HUES64 (cell line): ENCODE data around the gene RHBG.

ENCODE experiments used
- H3K27ac ChIP-seq: 2 replicates; pipeline ENCODE4 v1.7.0; 2013; ENCODE audit warnings: low read depth, low read length, inconsistent platforms
- H3K27me3 ChIP-seq: 2 replicates; pipeline ENCODE4 v1.6.1; 2013; ENCODE audit warnings: mild to moderate bottlenecking, low read length; ENCODE audit not compliant: insufficient read depth
- H3K36me3 ChIP-seq: 2 replicates; pipeline ENCODE4 v1.6.1; 2013; ENCODE audit warnings: mild to moderate bottlenecking, low read length; ENCODE audit not compliant: insufficient read depth
- H3K4me1 ChIP-seq: 2 replicates; pipeline ENCODE4 v1.6.1; 2013; ENCODE audit warnings: mild to moderate bottlenecking, low read length, moderate library complexity; ENCODE audit not compliant: insufficient read depth
- H3K4me3 ChIP-seq: 2 replicates; pipeline ENCODE4 v1.5.1; 2013; ENCODE audit warnings: mild to moderate bottlenecking, low read length, moderate library complexity
- H3K9ac ChIP-seq: 2 replicates; pipeline ENCODE4 v1.6.1; 2013; ENCODE audit warnings: mild to moderate bottlenecking, low read depth, low read length
- H3K9me3 ChIP-seq: 2 replicates; pipeline ENCODE4 v1.6.1; 2013; ENCODE audit warnings: low read depth, low read length; ENCODE audit not compliant: insufficient read depth
- WGBS: fragments of 150-250, 120-280 bp; methylation state at CpG from one replicate; pipeline ENCODE4 v1.1.7; 2013; ENCODE audit warnings: missing lambda C conversion rate; 5-methylcytosine and 5-hydroxymethylcytosine counted together

The RHBG gene

GRCh38 chr1:156376958-156377919 is 8.2 kb downstream of the RHBG start:
- Histone ChIP-seq H3K27ac (no peak overlapping the region), H3K9ac (no peak overlapping the region), H3K9me3 (no peaks in the 10 kb centered on the region), H3K4me1 (no peaks in the 10 kb centered on the region), H3K36me3 (no peaks in the 10 kb centered on the region), H3K4me3 (no peak overlapping the region), H3K27me3 (peaks cover 14% of the 10 kb centered on the region; the same call in 1 of the 2 replicates)
- 90% methylated on average over 20 of the region's 20 CpGs for WGBS

GRCh38 chr1:156378557-156378956 is 9.5 kb downstream of the RHBG start:
- WGBS: 80% methylated on average over 6 of the region's 6 CpGs
- no peak overlapping the region for H3K27ac ChIP-seq
- H3K36me3 ChIP-seq: no peaks in the 10 kb centered on the region
- no peaks in the 10 kb centered on the region for H3K4me1 ChIP-seq
- H3K4me3 ChIP-seq: no peak overlapping the region
- H3K9ac ChIP-seq: no peak overlapping the region
- H3K9me3 ChIP-seq: no peaks in the 10 kb centered on the region
- peaks cover 14% of the 10 kb centered on the region; the same call in 1 of the 2 replicates for H3K27me3 ChIP-seq

- Histone ChIP-seq H3K27ac (no peak overlapping the region), H3K9me3 (no peaks in the 10 kb centered on the region), H3K36me3 (no peaks in the 10 kb centered on the region), H3K4me1 (no peaks in the 10 kb centered on the region), H3K9ac (no peak overlapping the region), H3K4me3 (no peak overlapping the region), H3K27me3 (peaks cover 19% of the 10 kb centered on the region; the same call in 1 of the 2 replicates)
- WGBS: 30% methylated on average over 2 of the region's 3 CpGs
These were observed 10.6 kb downstream of the RHBG start for GRCh38 chr1:156379420-156380165.

GRCh38 chr1:156382561-156382960 is 13.6 kb downstream of the RHBG start:
- Histone ChIP-seq H3K27me3 (peaks cover 48% of the 10 kb centered on the region), H3K9me3 (no peaks in the 10 kb centered on the region), H3K4me1 (no peaks in the 10 kb centered on the region; the same call in 1 of the 2 replicates), H3K27ac (no peak overlapping the region), H3K9ac (no peak overlapping the region), H3K36me3 (no peaks in the 10 kb centered on the region), H3K4me3 (no peak overlapping the region)
- 69% methylated on average over 7 of the region's 7 CpGs for WGBS

- Histone ChIP-seq H3K4me3 (no peak overlapping the region), H3K9ac (no peak overlapping the region), H3K27me3 (peaks cover 52% of the 10 kb centered on the region), H3K4me1 (no peaks in the 10 kb centered on the region; the same call in none of the 2 replicates), H3K9me3 (no peaks in the 10 kb centered on the region), H3K27ac (no peak overlapping the region), H3K36me3 (no peaks in the 10 kb centered on the region)
- 37% methylated on average over 9 of the region's 9 CpGs for WGBS
These were observed 14.0 kb downstream of the RHBG start for GRCh38 chr1:156383023-156383422.

- Histone ChIP-seq H3K36me3 (no peaks in the 10 kb centered on the region), H3K9ac (no peak overlapping the region), H3K4me1 (peaks cover 4% of the 10 kb centered on the region), H3K27me3 (peaks cover 62% of the 10 kb centered on the region), H3K27ac (no peak overlapping the region), H3K4me3 (no peak overlapping the region), H3K9me3 (no peaks in the 10 kb centered on the region)
- WGBS: 93% methylated on average over 3 of the region's 3 CpGs
These were observed 15.0 kb downstream of the RHBG start for GRCh38 chr1:156384007-156384406.

- Histone ChIP-seq H3K36me3 (no peaks in the 10 kb centered on the region), H3K27me3 (peaks cover 68% of the 10 kb centered on the region), H3K4me3 (no peak overlapping the region), H3K4me1 (peaks cover 8% of the 10 kb centered on the region), H3K9me3 (no peaks in the 10 kb centered on the region), H3K9ac (no peak overlapping the region), H3K27ac (no peak overlapping the region)
- WGBS: 95% methylated on average over 5 of the region's 5 CpGs
These were observed 15.6 kb downstream of the RHBG start for GRCh38 chr1:156384658-156385057.

- WGBS: 20% methylated on average over 9 of the region's 9 CpGs
These were observed 16.6 kb downstream of the RHBG start for GRCh38 chr1:156385534-156386031.

GRCh38 chr1:156386134-156386901 is 17.3 kb downstream of the RHBG start:
- Histone ChIP-seq H3K9ac (no peak overlapping the region), H3K36me3 (no peaks in the 10 kb centered on the region), H3K27me3 (peaks cover 83% of the 10 kb centered on the region), H3K27ac (no peak overlapping the region), H3K9me3 (no peaks in the 10 kb centered on the region), H3K4me1 (peaks cover 19% of the 10 kb centered on the region), H3K4me3 (no peak overlapping the region)
- 91% methylated on average over 5 of the region's 6 CpGs for WGBS

More at GRCh38 chr1:156385534-156386031, 16.6 kb downstream of the RHBG start:
- no peaks in the 10 kb centered on the region for H3K36me3 ChIP-seq
- H3K4me1 ChIP-seq: peaks cover 13% of the 10 kb centered on the region
- peaks cover 78% of the 10 kb centered on the region for H3K27me3 ChIP-seq
- no peak overlapping the region for H3K27ac ChIP-seq
- no peak overlapping the region for H3K9ac ChIP-seq
- H3K9me3 ChIP-seq: no peaks in the 10 kb centered on the region
- H3K4me3 ChIP-seq: no peak overlapping the region

- WGBS: 91% methylated on average over 8 of the region's 8 CpGs
- H3K27me3 ChIP-seq: peaks cover 84% of the 10 kb centered on the region
These were observed 18.2 kb downstream of the RHBG start for GRCh38 chr1:156386949-156387869.

More at GRCh38 chr1:156386949-156387869, 18.2 kb downstream of the RHBG start:
- Histone ChIP-seq H3K36me3 (no peaks in the 10 kb centered on the region), H3K9ac (no peak overlapping the region), H3K4me1 (peaks cover 28% of the 10 kb centered on the region), H3K27ac (no peak overlapping the region), H3K4me3 (no peak overlapping the region; the same call in 1 of the 2 replicates), H3K9me3 (no peaks in the 10 kb centered on the region)
